Omental fat pad (tissue), 4 donors: ENCODE measurements around the gene PERM1. TPM values are rescaled to one million over a fixed set of nuclear protein-coding genes. Genes with fewer than 3 reads are reported as not detected.

Experiments used
- ATAC-seq: fragments of 150-250 bp; one replicate; pipeline ENCODE4 v1.9.1; 2016; ENCODE audit warnings: mild to moderate bottlenecking, moderate library complexity; ENCODE audit not compliant: low FRiP score
- DNase-seq: peaks from one replicate; pipeline ENCODE4 v3.0.0-alpha.2; 2019; ENCODE audit warnings: low spot score
- total RNA-seq, 4 donors: library from RNA; depleted of rRNA; stranded (reverse); fragments of >200 nt; gene quantifications; one replicate each; pipeline ENCODE4 v1.1.0, GENCODE V29; 2016
- TF ChIP-seq, protein P1 (sequence below), 3 donors: fragments of 450-650 bp; IDR thresholded peaks; one replicate each; pipeline ENCODE4 v1.5.1; 2016 to 2017; ENCODE audit warnings: antibody characterized with exemption in 3 of 3, mild to moderate bottlenecking in 3 of 3, moderate library complexity in 2 of 3

Gene PERM1
- total RNA-seq, 4 donors from 2014 or later: 0.36 to 1.4 TPM; not detected in 2

DNA sequence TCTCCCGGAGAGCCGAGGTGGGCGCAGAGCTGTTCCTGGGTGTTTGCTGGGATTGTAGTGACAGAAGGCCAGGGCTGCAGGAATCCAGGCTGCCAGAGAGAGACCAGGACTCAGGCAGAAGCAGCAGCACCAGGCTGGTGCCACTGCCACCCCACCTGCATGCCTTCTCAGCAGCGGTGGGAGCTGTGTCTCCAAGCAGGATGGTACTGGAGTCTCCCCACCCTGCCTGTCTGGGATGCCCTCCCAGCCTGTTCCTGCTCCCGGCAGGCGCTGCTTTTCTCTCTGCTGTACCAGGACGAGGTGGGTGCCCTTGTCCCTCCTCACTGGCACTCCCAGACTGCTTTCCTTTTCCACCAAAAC, 22.5 kb upstream of the PERM1 start:
- DNase-seq (no peak), ATAC-seq (no peak)
- TF ChIP-seq, protein P1, sequence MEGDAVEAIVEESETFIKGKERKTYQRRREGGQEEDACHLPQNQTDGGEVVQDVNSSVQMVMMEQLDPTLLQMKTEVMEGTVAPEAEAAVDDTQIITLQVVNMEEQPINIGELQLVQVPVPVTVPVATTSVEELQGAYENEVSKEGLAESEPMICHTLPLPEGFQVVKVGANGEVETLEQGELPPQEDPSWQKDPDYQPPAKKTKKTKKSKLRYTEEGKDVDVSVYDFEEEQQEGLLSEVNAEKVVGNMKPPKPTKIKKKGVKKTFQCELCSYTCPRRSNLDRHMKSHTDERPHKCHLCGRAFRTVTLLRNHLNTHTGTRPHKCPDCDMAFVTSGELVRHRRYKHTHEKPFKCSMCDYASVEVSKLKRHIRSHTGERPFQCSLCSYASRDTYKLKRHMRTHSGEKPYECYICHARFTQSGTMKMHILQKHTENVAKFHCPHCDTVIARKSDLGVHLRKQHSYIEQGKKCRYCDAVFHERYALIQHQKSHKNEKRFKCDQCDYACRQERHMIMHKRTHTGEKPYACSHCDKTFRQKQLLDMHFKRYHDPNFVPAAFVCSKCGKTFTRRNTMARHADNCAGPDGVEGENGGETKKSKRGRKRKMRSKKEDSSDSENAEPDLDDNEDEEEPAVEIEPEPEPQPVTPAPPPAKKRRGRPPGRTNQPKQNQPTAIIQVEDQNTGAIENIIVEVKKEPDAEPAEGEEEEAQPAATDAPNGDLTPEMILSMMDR (IDR thresholded peaks at IDR 0.05): no peak

DNA sequence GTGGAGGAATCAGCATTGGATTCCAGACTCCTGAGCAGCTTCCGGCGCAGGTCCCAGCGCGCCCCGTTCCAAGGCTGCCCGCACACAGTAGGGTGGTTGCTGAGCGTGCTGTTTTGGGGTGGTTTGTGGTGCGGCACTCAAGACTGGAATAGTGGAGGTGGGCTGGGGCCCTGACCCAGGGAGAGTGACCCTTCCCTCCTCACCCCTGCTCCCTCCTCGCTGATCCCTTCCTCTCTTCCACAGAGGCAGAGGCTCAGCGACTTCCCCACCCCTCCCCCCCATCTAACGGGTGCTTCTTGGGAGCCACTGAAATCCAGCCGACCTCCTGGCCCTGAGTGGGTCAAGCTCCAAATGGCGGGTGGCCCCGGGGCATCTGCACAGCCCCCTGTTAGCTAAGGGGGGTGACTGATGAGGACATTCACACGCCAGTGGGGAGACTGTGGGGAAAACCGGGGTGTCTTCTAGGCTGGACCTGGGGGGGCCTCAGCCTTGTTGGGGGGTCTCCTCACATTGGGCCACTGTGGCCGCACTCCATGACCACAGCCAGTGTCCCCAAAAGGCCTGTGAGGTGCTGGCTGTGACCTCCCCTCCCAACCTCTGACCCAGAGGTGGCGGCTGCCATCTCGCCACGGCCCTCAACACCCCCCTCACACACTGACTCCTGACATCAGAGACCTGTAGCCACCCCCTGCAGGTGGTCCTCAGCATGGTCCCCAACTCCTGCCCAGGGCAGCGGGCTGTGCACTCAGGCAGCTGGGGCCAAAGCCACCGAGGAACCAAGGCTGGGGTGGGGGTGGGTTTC, 21.9 kb upstream of the PERM1 start:
- TF ChIP-seq, protein P1 (IDR thresholded peaks at IDR 0.05): no peak
- ATAC-seq (no peak), DNase-seq (no peak)

DNA sequence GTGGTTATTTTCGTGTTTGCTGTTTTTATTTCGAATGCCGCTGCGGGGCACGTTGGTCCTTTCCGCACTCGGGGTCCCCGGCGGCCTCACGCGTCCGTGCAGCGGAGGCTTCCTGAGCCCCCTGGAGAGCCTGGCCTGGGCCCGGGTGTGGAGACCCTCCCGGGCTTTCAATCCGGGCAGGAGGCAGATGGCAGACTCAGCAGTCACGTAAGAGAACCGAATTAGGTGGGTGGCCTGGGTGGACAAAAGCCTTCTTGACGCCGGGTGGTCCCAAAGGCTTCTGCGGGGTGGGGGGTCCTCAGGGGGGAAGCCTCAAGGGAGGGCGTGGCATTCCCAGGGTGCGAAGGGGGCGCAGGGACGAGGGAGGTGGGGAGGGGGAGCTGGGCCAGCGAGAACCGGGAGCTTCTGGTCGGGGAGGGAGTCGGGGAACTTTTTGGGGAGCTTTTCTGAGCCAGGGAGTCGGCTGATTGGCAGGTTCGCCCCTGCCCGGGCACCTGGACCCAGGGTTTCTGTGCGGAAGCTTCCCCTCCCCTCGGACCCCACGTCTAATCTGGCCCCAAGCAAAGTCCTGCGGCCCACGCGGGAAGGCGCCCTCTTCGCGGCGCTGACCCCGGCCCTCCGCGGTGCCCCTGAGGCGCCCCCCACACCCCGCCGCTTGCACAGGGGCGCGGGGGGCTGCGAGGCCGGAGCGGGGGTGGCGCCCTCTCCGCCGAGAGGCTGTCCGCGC, 19.3 kb upstream of the PERM1 start:
- TF ChIP-seq, protein P1 (IDR thresholded peaks at IDR 0.05): no peak
- ATAC-seq (no peak), DNase-seq (no peak)

DNA sequence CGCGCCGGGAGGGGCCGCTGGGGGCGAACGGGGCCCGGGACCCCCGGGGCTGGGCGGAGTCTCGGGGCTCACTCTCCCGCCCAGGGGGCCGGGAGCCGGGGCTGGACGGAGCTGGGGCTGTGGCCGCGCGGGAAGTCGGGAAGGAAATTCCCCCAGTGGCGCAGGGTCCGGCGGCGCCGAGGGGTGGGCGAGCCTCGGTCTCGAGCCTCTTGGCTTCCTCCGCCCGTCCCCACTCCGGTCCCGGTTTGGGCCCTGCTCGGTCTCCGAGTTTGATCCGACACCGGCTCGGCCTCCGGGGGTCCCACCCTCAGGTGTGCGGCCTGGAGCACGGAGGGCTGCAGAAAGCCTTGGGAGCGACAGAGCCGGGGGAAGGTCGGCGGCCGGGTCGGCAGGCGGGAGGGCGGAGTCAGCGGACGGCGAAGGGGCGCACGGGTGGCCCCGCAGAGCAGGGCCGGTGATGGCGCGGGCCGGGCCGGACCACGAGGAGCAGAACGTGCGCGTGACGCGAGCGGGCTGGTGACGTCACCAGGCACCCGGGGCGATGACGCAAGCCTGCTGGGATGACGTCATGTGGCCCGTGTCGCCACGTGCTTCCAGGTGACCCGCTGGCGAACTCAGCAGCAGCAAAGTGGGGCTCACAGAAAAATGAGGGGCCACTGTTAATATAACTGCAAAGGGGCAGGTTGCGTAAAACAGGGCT, 18.6 kb upstream of the PERM1 start:
- ATAC-seq (peak; percentile 70), DNase-seq (peak; percentile 66)
- TF ChIP-seq, protein P1 (IDR thresholded peaks at IDR 0.05): no peak

DNA sequence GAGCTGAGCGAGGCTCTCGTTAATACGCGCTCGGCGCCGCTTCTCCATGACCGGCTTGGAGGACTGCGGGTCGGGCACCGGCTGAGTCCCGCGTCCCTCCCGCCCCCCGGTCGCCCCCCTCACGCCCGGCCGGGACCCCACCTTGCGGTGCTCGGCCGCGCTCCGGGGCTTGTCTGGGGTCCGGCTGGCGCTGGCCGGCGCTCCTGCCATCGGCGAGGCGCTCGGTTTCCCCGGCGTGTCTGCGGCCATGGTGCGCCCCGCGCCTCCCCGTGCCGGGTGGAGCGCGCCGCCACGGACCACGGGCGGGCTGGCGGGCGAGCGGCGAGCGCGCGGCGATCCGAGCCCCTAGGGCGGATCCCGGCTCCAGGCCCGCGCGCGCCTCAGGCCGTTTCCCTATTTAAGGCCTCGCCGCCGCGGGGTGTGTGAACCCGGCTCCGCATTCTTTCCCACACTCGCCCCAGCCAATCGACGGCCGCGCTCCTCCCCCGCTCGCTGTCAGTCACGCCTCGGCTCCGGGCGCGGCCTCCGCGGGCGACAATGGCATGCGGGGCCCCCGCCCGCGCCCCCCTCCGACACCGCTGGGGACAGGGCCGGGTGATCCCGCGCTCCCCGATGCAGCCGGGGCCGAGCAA, 17.9 kb upstream of the PERM1 start, which contains the start of gene HES4:
TSS of gene HES4 (minus strand) at position 373 of the 632 bp plus-strand sequence. CDS start at position 249, 124 bp downstream.
- peak; percentile 77 for ATAC-seq
- TF ChIP-seq, protein P1 (IDR thresholded peaks at IDR 0.05): no peak
- DNase-seq: peak; percentile 63

DNA sequence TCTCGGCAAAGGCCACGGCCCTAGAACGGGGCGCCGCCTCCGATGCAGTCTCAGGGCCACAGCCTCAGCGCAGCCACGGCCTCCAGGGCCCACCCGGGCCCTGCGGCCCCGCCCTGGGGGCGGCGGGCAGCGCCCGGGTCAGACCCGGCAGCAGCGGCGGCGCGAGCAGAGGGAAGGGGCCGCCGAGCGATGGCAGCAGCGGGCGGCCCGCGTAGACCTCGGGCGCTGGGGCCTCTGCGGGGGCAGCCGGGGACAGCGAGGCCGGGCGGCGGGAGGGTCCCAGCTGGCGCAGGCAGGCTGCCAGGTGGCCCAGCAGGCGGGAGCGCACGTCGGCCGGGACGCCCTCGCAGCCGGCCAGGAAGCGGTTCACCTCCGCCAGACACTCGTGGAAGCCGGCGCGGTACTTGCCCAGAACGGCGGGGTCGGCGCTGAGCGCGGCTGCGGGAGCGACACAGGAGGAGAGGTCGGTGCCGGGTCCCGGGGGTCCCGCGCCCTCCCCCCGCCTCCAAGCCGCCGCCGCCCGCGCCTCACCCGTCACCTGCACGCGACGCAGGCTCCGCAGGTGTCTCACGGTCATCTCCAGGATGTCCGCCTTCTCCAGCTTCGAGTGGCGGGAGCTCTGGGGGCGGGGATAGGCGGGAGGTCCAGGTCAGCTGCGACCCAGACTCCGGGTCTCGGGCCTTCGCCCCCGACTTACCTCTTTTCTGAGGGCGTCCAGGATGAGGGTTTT, 17.3 kb upstream of the PERM1 start:
- TF ChIP-seq, protein P1 (IDR thresholded peaks at IDR 0.05): no peak
- no peak for DNase-seq
- ATAC-seq: no peak
